Brain microvascular endothelial cell (primary cell): ENCODE results near the gene MYH8.

Source experiments
- DNase-seq: peaks from one replicate; pipeline ENCODE4 v3.0.0-alpha.2; 2020
- H3K27ac ChIP-seq: fragments of 250-450 bp; sonication (Bioruptor Pico); 2 replicates; pipeline ENCODE4 v1.5.1; 2020; ENCODE audit warnings: mild to moderate bottlenecking, moderate library complexity
- H3K27me3 ChIP-seq: fragments of 250-450 bp; sonication (Bioruptor Pico); replicated peaks from 2 replicates; pipeline ENCODE4 v1.5.1; 2020; ENCODE audit warnings: mild to moderate bottlenecking
- H3K36me3 ChIP-seq: fragments of 250-450 bp; sonication (Bioruptor Pico); replicated peaks from 2 replicates; pipeline ENCODE4 v1.5.1; 2020; ENCODE audit warnings: mild to moderate bottlenecking
- H3K4me3 ChIP-seq: 2 replicates; pipeline ENCODE4 v1.5.1; 2011; ENCODE audit warnings: low read depth, mild to moderate bottlenecking, control low read depth, low read length, moderate library complexity
- CTCF ChIP-seq: IDR thresholded peaks from 2 replicates; pipeline ENCODE4 v1.5.1; 2011; ENCODE audit warnings: low read depth, mild to moderate bottlenecking, moderate library complexity, low read length, control low read depth, inconsistent platforms; ENCODE audit errors: missing control alignments
- in situ Hi-C: cut with HindIII; loops from 2 replicates; pipeline ENCODE4 v1.10.0; 2017; ENCODE audit warnings: low sequenced_read_pairs, low pct_ligation_motif_present

The MYH8 gene

GRCh38 chr17:10447026-10447931 lies 25.5 kb upstream of the MYH8 start:
- no peak for DNase-seq
- in situ Hi-C loops: no loop called here
- no peak for TF ChIP-seq CTCF

GRCh38 chr17:10439816-10440215 lies 18.1 kb upstream of the MYH8 start:
- no peaks in the 10 kb centered on the region for H3K27me3 ChIP-seq
- in situ Hi-C loops: no loop called here
- H3K36me3 ChIP-seq: no peaks in the 10 kb centered on the region
- no peak overlapping the region for H3K27ac ChIP-seq
- TF ChIP-seq CTCF: no peak
- H3K4me3 ChIP-seq: no peak overlapping the region
- DNase-seq: no peak

More at GRCh38 chr17:10447026-10447931, 25.5 kb upstream of the MYH8 start:
- no peaks in the 10 kb centered on the region for H3K27me3 ChIP-seq
- no peak overlapping the region for H3K4me3 ChIP-seq
- no peak overlapping the region for H3K27ac ChIP-seq
- H3K36me3 ChIP-seq: no peaks in the 10 kb centered on the region

GRCh38 chr17:10435096-10435495 lies 13.3 kb upstream of the MYH8 start:
- no peaks in the 10 kb centered on the region for H3K36me3 ChIP-seq
- no peak for DNase-seq

GRCh38 chr17:10429421-10430045 lies 7.8 kb upstream of the MYH8 start:
- in situ Hi-C loops: no loop called here
- H3K36me3 ChIP-seq: no peaks in the 10 kb centered on the region
- H3K27me3 ChIP-seq: no peaks in the 10 kb centered on the region
- H3K4me3 ChIP-seq: no peak overlapping the region
- no peak overlapping the region for H3K27ac ChIP-seq
- no peak for DNase-seq
- no peak for TF ChIP-seq CTCF

More at GRCh38 chr17:10435096-10435495, 13.3 kb upstream of the MYH8 start:
- H3K27me3 ChIP-seq: no peaks in the 10 kb centered on the region
- no peak for TF ChIP-seq CTCF
- no peak overlapping the region for H3K4me3 ChIP-seq
- in situ Hi-C loops: no loop called here
- H3K27ac ChIP-seq: no peak overlapping the region

GRCh38 chr17:10428781-10429180 lies 7.0 kb upstream of the MYH8 start:
- Histone ChIP-seq H3K27me3 (no peaks in the 10 kb centered on the region), H3K4me3 (no peak overlapping the region), H3K27ac (no peak overlapping the region), H3K36me3 (no peaks in the 10 kb centered on the region)
- TF ChIP-seq CTCF: no peak
- DNase-seq: no peak
- in situ Hi-C loops: no loop called here
